BE2C (cell line): ENCODE measurements around the gene DENND4C.
"Not testable (repeated sequence)": the region's sequence is repeated elsewhere in the genome, so short reads cannot be mapped to it uniquely, and the experiment has no call there.

Source experiments
- DNase-seq: peaks from one replicate; pipeline ENCODE4 v3.0.0-alpha.2; 2020
- H3K27me3 ChIP-seq: fragments of 250-450 bp; sonication (Bioruptor Pico); 2 replicates; pipeline ENCODE4 v1.5.1; 2020; ENCODE audit warnings: mild to moderate bottlenecking
- H3K36me3 ChIP-seq: fragments of 250-450 bp; sonication (Bioruptor Pico); 2 replicates; pipeline ENCODE4 v1.5.1; 2020; ENCODE audit warnings: mild to moderate bottlenecking
- H3K4me1 ChIP-seq: fragments of 250-450 bp; sonication (Bioruptor Pico); 2 replicates; pipeline ENCODE4 v1.5.1; 2020
- H3K4me3 ChIP-seq: 2 replicates; pipeline ENCODE4 v1.5.1; 2011; ENCODE audit warnings: low read depth, low read length
- H3K9me3 ChIP-seq: fragments of 250-450 bp; sonication (Bioruptor Pico); 2 replicates; pipeline ENCODE4 v1.5.1; 2020
- CTCF ChIP-seq: IDR thresholded peaks from 2 replicates; pipeline ENCODE4 v1.5.1; 2012; ENCODE audit warnings: mild to moderate bottlenecking, low read depth, low read length

DENND4C gene

GRCh38 chr9:19186232-19186631 lies 44.3 kb upstream of the DENND4C start:
- Histone ChIP-seq H3K36me3 (no peaks in the 10 kb centered on the region), H3K4me3 (no peak overlapping the region), H3K4me1 (peaks cover 9% of the 10 kb centered on the region), H3K9me3 (no peaks in the 10 kb centered on the region), H3K27me3 (no peaks in the 10 kb centered on the region)
- no peak for DNase-seq
- TF ChIP-seq CTCF: no peak

DNA sequence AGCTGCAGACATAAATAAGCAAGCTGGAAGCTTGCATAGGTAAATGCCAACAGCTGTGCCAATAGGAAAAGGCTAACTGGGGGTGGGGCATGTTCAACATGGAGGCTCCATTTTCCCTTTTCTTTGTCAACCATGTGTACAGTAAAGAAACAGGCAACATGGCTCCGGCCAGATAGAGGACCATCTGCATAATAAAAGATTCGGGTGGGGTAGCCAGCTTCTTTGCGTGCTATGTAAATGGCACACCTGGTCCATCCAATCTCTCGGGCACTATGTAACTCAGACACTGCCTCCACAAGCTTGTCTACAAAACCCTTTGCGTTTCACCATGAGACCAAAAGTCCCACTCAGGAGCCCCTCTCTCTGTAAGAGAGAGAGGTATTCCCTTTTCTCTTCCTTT lies 41.7 kb upstream of the DENND4C start:
- Histone ChIP-seq H3K27me3 (no peaks in the 10 kb centered on the region), H3K4me1 (peaks cover 7% of the 10 kb centered on the region), H3K36me3 (no peaks in the 10 kb centered on the region), H3K9me3 (no peaks in the 10 kb centered on the region), H3K4me3 (no peak overlapping the region)
- DNase-seq: no peak
- TF ChIP-seq CTCF: no peak

DNA sequence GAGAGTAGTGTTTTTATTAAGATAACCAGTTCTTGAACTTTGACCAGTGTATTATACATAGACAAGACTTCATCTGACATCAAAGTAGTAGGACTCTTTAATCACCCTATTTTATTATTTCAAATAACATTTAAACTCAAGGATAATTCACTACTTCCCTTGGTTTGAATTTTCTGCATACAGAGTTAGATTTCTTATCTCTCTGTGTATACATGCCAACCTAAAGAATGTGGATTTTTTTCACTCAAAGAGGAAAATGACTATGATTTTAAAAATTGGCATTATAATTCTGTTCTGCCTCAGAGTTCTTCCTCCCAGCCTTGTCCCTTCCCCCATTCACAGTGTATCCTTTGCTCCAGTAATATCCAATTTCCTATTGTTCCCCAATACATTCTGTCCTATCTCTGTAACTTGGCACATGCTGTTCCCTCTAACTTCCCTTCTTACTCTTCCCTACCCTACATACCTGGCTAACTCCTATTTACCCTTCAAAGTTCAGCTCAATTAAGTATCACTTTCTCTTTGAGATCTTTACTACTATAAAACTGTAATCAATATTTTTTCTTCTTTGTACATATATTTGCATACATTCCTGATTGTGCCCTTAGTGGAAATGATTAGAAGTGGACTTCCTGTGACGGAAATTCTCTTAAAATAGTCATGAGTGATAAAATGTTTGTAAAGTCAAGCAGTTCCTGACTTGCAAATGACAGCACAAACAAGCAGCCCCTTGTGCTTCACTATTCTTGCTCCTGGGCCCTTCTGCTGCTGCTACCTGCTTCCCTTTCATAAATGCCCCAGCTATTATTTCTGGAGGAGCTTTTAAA lies 38.1 kb upstream of the DENND4C start:
- Histone ChIP-seq H3K4me3 (no peak overlapping the region), H3K36me3 (no peaks in the 10 kb centered on the region), H3K9me3 (no peaks in the 10 kb centered on the region), H3K27me3 (no peaks in the 10 kb centered on the region), H3K4me1 (no peaks in the 10 kb centered on the region)
- DNase-seq: no peak
- no peak for TF ChIP-seq CTCF

- Histone ChIP-seq H3K36me3 (no peaks in the 10 kb centered on the region), H3K27me3 (no peaks in the 10 kb centered on the region), H3K4me1 (no peaks in the 10 kb centered on the region), H3K9me3 (no peaks in the 10 kb centered on the region), H3K4me3 (no peak overlapping the region)
- DNase-seq: no peak
- no peak for TF ChIP-seq CTCF
Observed at GRCh38 chr9:19193029-19193324, 37.5 kb upstream of the DENND4C start.

GRCh38 chr9:19193358-19193973 lies 37.0 kb upstream of the DENND4C start:
- not testable (repeated sequence) for DNase-seq, H3K4me3 ChIP-seq, H3K4me1 ChIP-seq

GRCh38 chr9:19198406-19198805 lies 32.1 kb upstream of the DENND4C start:
- H3K9me3 ChIP-seq: no peaks in the 10 kb centered on the region
- peaks cover 13% of the 10 kb centered on the region for H3K4me1 ChIP-seq
- no peak overlapping the region for H3K4me3 ChIP-seq
- H3K27me3 ChIP-seq: no peaks in the 10 kb centered on the region
- no peak for TF ChIP-seq CTCF
- DNase-seq: no peak
- H3K36me3 ChIP-seq: no peaks in the 10 kb centered on the region

More at GRCh38 chr9:19193358-19193973, 37.0 kb upstream of the DENND4C start:
- not testable (repeated sequence) for H3K9me3 ChIP-seq, H3K36me3 ChIP-seq, H3K27me3 ChIP-seq
